Body of pancreas (tissue), 4 donors: ENCODE data around the gene TRIM47. TPM values are rescaled to one million over a fixed set of nuclear protein-coding genes. Genes with fewer than 3 reads are reported as not detected.

Experiments used
- ATAC-seq: fragments of 150-250 bp; one replicate; pipeline ENCODE4 v1.9.1; 2016
- DNase-seq, 4 donors: peaks; one replicate each; pipeline ENCODE4 v3.0.0-alpha.2; 2019
- H3K27ac ChIP-seq, 4 donors: fragments of 200-600 bp; sonication (generic); 1 replicate in 3 of 4; 2 replicates in 1 of 4; pipeline versions ENCODE4 v1.5.1 to v1.6.1; 2016 to 2019; ENCODE audit warnings: mild to moderate bottlenecking in 1 of 4, mixed read lengths in 1 of 4, moderate library complexity in 1 of 4
- H3K27me3 ChIP-seq, 2 donors: fragments of 200-600 bp; sonication (generic); one replicate each; pipeline ENCODE4 v1.6.0; 2016; ENCODE audit warnings: mild to moderate bottlenecking in 1 of 2
- H3K36me3 ChIP-seq, 2 donors: fragments of 200-600 bp; sonication (generic); replicated peaks in 1 of 2; 2 replicates each; pipeline ENCODE4 v1.5.1; 2016; ENCODE audit warnings: low read depth in 2 of 2; ENCODE audit not compliant: insufficient read depth in 1 of 2
- H3K4me1 ChIP-seq: fragments of 200-600 bp; sonication (generic); one replicate; pipeline ENCODE4 v1.6.0; 2016
- H3K4me3 ChIP-seq, 2 donors: fragments of 200-600 bp; sonication (generic); 1 replicate in 1 of 2; 2 replicates in 1 of 2; pipeline ENCODE4 v1.5.1; 2016 to 2019
- H3K9me3 ChIP-seq, 3 donors: fragments of 200-600 bp; sonication (generic); 1 replicate in 2 of 3; 2 replicates in 1 of 3; pipeline ENCODE4 v1.5.1; 2016
- CTCF ChIP-seq, 7 experiments: fragments of 450-650 bp in 4 of 7; fragments of 200-600 bp in 3 of 7; sonication (generic) in 3 of 7; IDR thresholded peaks; one replicate each; pipeline ENCODE4 v1.5.1; 2016 to 2019; ENCODE audit warnings: antibody characterized with exemption in 7 of 7
- POLR2A ChIP-seq, 3 donors: fragments of 450-650 bp; IDR thresholded peaks; one replicate each; pipeline ENCODE4 v1.6.1; 2016; ENCODE audit warnings: antibody characterized with exemption in 3 of 3, mild to moderate bottlenecking in 2 of 3
- WGBS, 2 donors: methylation state at CpG; one replicate each; pipeline ENCODE4 v1.1.5; 2017; 5-methylcytosine and 5-hydroxymethylcytosine counted together
- intact Hi-C: fragments of 100-400 bp; cut with DNase I; formaldehyde crosslinking; loops from one replicate; pipeline ENCODE4 v1.15.1; 2023
- total RNA-seq, 2 donors: library from RNA; depleted of rRNA; stranded (reverse); fragments of >200 nt; gene quantifications; one replicate each; pipeline ENCODE4 v1.1.0, GENCODE V29; 2016

The TRIM47 gene
- total RNA-seq, 2 donors from 2014 or later: 39.6 to 41.8 TPM

DNA sequence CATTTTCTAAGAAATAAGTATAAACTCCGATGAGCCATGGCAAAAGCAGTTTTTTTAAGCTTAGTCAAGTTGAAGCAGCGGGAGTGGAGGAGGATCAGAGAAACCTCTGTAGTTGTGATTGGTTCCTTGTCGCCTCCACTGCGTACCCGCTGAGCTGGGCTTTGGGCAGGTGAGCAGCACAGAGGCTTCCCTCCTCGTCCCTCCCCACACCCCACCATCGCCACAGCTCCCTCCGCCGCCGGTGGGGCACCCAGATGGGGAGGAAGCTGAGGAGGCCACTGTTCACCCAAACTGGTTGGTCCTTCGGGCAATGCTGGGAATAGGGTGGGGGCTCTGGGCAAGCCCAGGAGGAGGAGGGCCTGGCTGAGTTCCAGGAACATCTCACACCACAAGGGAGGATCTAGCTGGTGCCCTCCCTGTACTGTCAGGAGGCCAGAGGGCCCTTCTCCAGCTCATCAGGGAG is 31.5 kb upstream of the TRIM47 start:
- no peak overlapping the region for H3K27ac ChIP-seq
- no peak overlapping the region for H3K4me3 ChIP-seq

GRCh38 chr17:75909051-75909811 is 30.9 kb upstream of the TRIM47 start:
- Histone ChIP-seq H3K27me3 (no peaks in the 10 kb centered on the region), H3K9me3 (no peaks in the 10 kb centered on the region), H3K36me3 (no peaks in the 10 kb centered on the region), H3K4me3 (no peak overlapping the region), H3K4me1 (peaks cover 6% of the 10 kb centered on the region), H3K27ac (no peak overlapping the region)
- 63 to 68% methylated on average over 12 to 14 of the region's 14 CpGs for WGBS, 2 donors
- ATAC-seq (no peak), DNase-seq (peak in 3 of 4 donors; percentile 38 to 65 (median 51))
- intact Hi-C loops: loop anchor here (5.0 kb wide), 1 partner anchor 98 kb away; no protein-coding TSS in a partner anchor
- no peak for TF ChIP-seq CTCF (IDR thresholded peaks at IDR 0.05)
- TF ChIP-seq POLR2A (IDR thresholded peaks at IDR 0.05): no peak

More for the DNA sequence above, 31.5 kb upstream of the TRIM47 start:
- H3K27me3 ChIP-seq: no peaks in the 10 kb centered on the region
- H3K9me3 ChIP-seq: no peaks in the 10 kb centered on the region
- H3K4me1 ChIP-seq: peaks cover 5% of the 10 kb centered on the region
- no peaks in the 10 kb centered on the region for H3K36me3 ChIP-seq
- no peak for ATAC-seq
- no peak for DNase-seq
- WGBS, 2 donors: 67 to 81% methylated on average over 11 of the region's 11 CpGs
- intact Hi-C loops: loop anchor here (5.0 to 10.0 kb wide), 2 partner anchors 97 to 385 kb away; no protein-coding TSS in a partner anchor
- TF ChIP-seq POLR2A (IDR thresholded peaks at IDR 0.05) (no peak), CTCF (IDR thresholded peaks at IDR 0.05) (no peak)

- 76 to 77% methylated on average over 5 to 6 of the region's 6 CpGs for WGBS, 2 donors
- DNase-seq (no peak), ATAC-seq (no peak)
- Histone ChIP-seq H3K27me3 (no peaks in the 10 kb centered on the region), H3K36me3 (no peaks in the 10 kb centered on the region), H3K9me3 (no peaks in the 10 kb centered on the region), H3K27ac (no peak overlapping the region), H3K4me1 (peaks cover 16% of the 10 kb centered on the region), H3K4me3 (no peak overlapping the region)
- intact Hi-C loops: loop anchor here (5.0 kb wide), 1 partner anchor 99 kb away; no protein-coding TSS in a partner anchor
- TF ChIP-seq POLR2A (IDR thresholded peaks at IDR 0.05) (no peak), CTCF (IDR thresholded peaks at IDR 0.05) (no peak)
Observed at GRCh38 chr17:75908201-75908600, 29.8 kb upstream of the TRIM47 start.

DNA sequence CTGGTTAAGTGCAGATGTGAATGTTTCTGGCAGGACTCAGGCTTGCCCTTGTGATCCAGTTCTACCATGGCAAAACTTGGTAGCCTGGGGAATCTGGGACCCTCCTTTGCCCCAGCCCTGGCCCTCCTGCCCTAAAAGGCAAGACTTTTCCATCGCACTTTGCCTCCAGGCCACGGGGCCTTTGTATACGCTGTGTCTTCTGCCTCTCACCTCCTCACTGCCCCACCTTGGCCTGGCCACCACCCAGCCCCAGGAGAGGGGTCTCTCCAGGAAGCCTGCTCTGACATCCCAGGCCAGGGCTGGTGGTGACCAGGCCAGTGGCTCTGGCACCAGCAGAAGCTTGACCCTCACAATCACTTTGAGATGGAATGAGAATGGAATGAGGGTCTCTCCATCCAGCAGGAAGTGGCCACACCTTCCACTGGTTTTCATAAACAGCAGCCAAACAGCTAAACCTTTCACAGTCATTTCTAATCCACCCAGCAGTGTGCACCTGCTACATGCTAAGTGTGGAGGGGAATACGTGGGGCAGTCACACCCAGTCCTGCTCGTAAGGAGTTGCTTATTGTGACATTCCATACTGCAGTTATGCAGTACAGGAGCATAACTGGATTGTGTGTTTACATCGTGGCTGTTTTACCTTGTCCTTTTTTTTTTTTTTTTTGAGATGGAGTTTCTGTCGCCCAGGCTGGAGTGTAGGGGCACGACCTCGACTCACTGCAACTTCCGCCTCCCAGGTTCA is 27.9 kb upstream of the TRIM47 start:
- DNase-seq (no peak), ATAC-seq (no peak)
- H3K9me3 ChIP-seq: no peaks in the 10 kb centered on the region
- TF ChIP-seq POLR2A (IDR thresholded peaks at IDR 0.05) (no peak), CTCF (IDR thresholded peaks at IDR 0.05) (no peak)
- H3K36me3 ChIP-seq: peaks cover 0 to 6% of the 10 kb centered on the region in 2 donors
- no peaks in the 10 kb centered on the region for H3K27me3 ChIP-seq
- no peak overlapping the region for H3K4me3 ChIP-seq
- peak overlapping the region in 1 of 4 donors; percentile 6 for H3K27ac ChIP-seq
- peaks cover 19% of the 10 kb centered on the region for H3K4me1 ChIP-seq
- 88 to 89% methylated on average over 9 to 10 of the region's 10 CpGs for WGBS, 2 donors
- intact Hi-C loops: loop anchor here (5.0 kb wide), 1 partner anchor 101 kb away; no protein-coding TSS in a partner anchor
